PC-3 (cell line): ENCODE measurements around the gene COL2A1. TPM values are rescaled to one million over a fixed set of nuclear protein-coding genes. Genes with fewer than 3 reads are reported as not detected.

Experiments
- ATAC-seq: fragments of 200-7000 bp; cut with Tn5 transposase; 2 replicates; pipeline ENCODE4 v1.9.1; 2020; ENCODE audit warnings: mild to moderate bottlenecking, moderate library complexity
- BruUV-seq: library from RNA; stranded (reverse); fragments of 400-500 nt; replicated peaks from 2 replicates; lab custom pipeline; 2021; lab: Mats Ljungman, UMichigan
- CTCF ChIA-PET: fragments of 300-600 bp; sonication (Branson Sonifier 250); formaldehyde crosslinking; loops from one replicate; lab custom pipeline; 2022; ENCODE audit warnings: antibody characterized with exemption; lab: Charles Lee
- POLR2A ChIA-PET: fragments of 300-600 bp; sonication (Branson Sonifier 250); formaldehyde crosslinking; loops from one replicate; lab custom pipeline; 2022; ENCODE audit warnings: antibody characterized with exemption; ENCODE audit not compliant: unreplicated experiment; lab: Charles Lee
- DNase-seq: peaks from one replicate; pipeline ENCODE4 v3.0.0-alpha.2; 2015
- H2AFZ ChIP-seq: fragments of 300-600 bp; sonication (generic); 2 replicates; pipeline ENCODE4 v1.6.0; 2016; ENCODE audit warnings: antibody characterized with exemption, low read length
- H3F3A ChIP-seq: fragments of 300-600 bp; sonication (generic); one replicate; pipeline ENCODE4 v1.6.0; 2017; ENCODE audit warnings: antibody characterized with exemption, low read length, control low read depth, mild to moderate bottlenecking; ENCODE audit not compliant: unreplicated experiment
- H3K27ac ChIP-seq: fragments of 300-600 bp; sonication (generic); 2 replicates; pipeline ENCODE4 v1.5.1; 2016; ENCODE audit warnings: mild to moderate bottlenecking, low read length
- H3K27me3 ChIP-seq: fragments of 300-600 bp; sonication (generic); 2 replicates; pipeline ENCODE4 v1.6.1; 2016; ENCODE audit warnings: low read length, mixed read lengths
- H3K36me3 ChIP-seq: fragments of 300-600 bp; sonication (generic); 2 replicates; pipeline ENCODE4 v1.6.1; 2016; ENCODE audit warnings: low read depth, mixed run types, low read length, mixed read lengths
- H3K4me1 ChIP-seq: fragments of 300-600 bp; sonication (generic); 2 replicates; pipeline ENCODE4 v1.5.1; 2016; ENCODE audit warnings: low read length; ENCODE audit not compliant: insufficient read depth
- H3K4me2 ChIP-seq: fragments of 300-600 bp; sonication (generic); 2 replicates; pipeline ENCODE4 v1.6.0; 2016; ENCODE audit warnings: low read length
- H3K4me3 ChIP-seq: fragments of 300-600 bp; sonication (generic); 2 replicates; pipeline ENCODE4 v1.5.1; 2016; ENCODE audit warnings: mild to moderate bottlenecking, low read length, mixed read lengths
- H3K79me2 ChIP-seq: fragments of 300-600 bp; sonication (generic); 2 replicates; pipeline ENCODE4 v1.6.1; 2017; ENCODE audit warnings: low read length, mixed read lengths
- H3K9ac ChIP-seq: fragments of 300-600 bp; sonication (generic); 2 replicates; pipeline ENCODE4 v1.6.0; 2016; ENCODE audit warnings: mild to moderate bottlenecking, low read length
- H3K9me2 ChIP-seq: fragments of 300-600 bp; sonication (generic); replicated peaks from 2 replicates; pipeline ENCODE4 v1.6.1; 2016; ENCODE audit warnings: mixed run types, low read length, mixed read lengths
- H3K9me3 ChIP-seq: fragments of 300-600 bp; sonication (generic); 2 replicates; pipeline ENCODE4 v1.6.1; 2016; ENCODE audit warnings: low read length, mixed read lengths
- H4K20me1 ChIP-seq: fragments of 300-600 bp; sonication (generic); 2 replicates; pipeline ENCODE4 v1.6.1; 2016; ENCODE audit warnings: low read length, mixed read lengths
- CTCF ChIP-seq: fragments of 300-600 bp; sonication (generic); conservative IDR thresholded peaks from 2 replicates; pipeline ENCODE4 v1.5.1; 2017; ENCODE audit warnings: antibody characterized with exemption, low read depth, mild to moderate bottlenecking, low read length
- EZH2 ChIP-seq: fragments of 300-600 bp; sonication (generic); IDR thresholded peaks from one replicate; pipeline ENCODE4 v1.6.1; 2017; ENCODE audit warnings: antibody characterized with exemption, mild to moderate bottlenecking, low read length; ENCODE audit not compliant: unreplicated experiment
- EZH2phosphoT487 ChIP-seq: fragments of 300-600 bp; sonication (generic); IDR thresholded peaks from 2 replicates; pipeline ENCODE4 v1.6.1; 2018; ENCODE audit warnings: mild to moderate bottlenecking, antibody characterized with exemption, low read length, borderline replicate concordance
- intact Hi-C: fragments of 100-400 bp; cut with micrococcal nuclease; formaldehyde crosslinking; loops from 2 replicates; pipeline ENCODE4 v1.9.0; 2023
- total RNA-seq: library from RNA; depleted of rRNA; stranded (reverse); fragments of >200 nt; gene quantifications from 2 replicates; pipeline ENCODE4 v1.2.3, GENCODE V29; 2014

Gene COL2A1
- total RNA-seq, 1 experiment from 2014 or later = 6.7 TPM

GRCh38 chr12:48019639-48020265 lies 15.5 kb upstream of the COL2A1 start:
- no peak overlapping the region for H3K4me3 ChIP-seq
- ChIA-PET POLR2A (no interaction called here), CTCF (no interaction called here)
- no peak overlapping the region for H3K27ac ChIP-seq
- no peaks in the 10 kb centered on the region for H3K27me3 ChIP-seq
- H2AFZ ChIP-seq = no peak overlapping the region
- TF ChIP-seq EZH2 (no peak), CTCF (no peak), EZH2phosphoT487 (no peak)
- no peaks in the 10 kb centered on the region for H3K9me2 ChIP-seq
- ATAC-seq = no peak
- no peaks in the 10 kb centered on the region for H3K9me3 ChIP-seq
- H3F3A ChIP-seq = peaks cover 5% of the 10 kb centered on the region
- H3K36me3 ChIP-seq = no peaks in the 10 kb centered on the region
- intact Hi-C loops = loop anchor here (2.0 to 10.0 kb wide), 3 partner anchors 19 to 115 kb away; partner anchors contain the start of genes TMEM106C and VDR
- H3K9ac ChIP-seq = no peak overlapping the region
- no peaks in the 10 kb centered on the region for H3K79me2 ChIP-seq
- H4K20me1 ChIP-seq = no peaks in the 10 kb centered on the region
- DNase-seq = no peak
- peaks cover 33% of the 10 kb centered on the region for H3K4me1 ChIP-seq
- no TSS peak for BruUV-seq
- no peak overlapping the region for H3K4me2 ChIP-seq

GRCh38 chr12:48018618-48018995 lies 14.3 kb upstream of the COL2A1 start:
- ATAC-seq (no peak), DNase-seq (no peak)
- peaks cover 5% of the 10 kb centered on the region for H3F3A ChIP-seq
- peaks cover 26% of the 10 kb centered on the region for H3K4me1 ChIP-seq
- H3K4me3 ChIP-seq = no peak overlapping the region
- no peak overlapping the region for H3K4me2 ChIP-seq
- H3K79me2 ChIP-seq = no peaks in the 10 kb centered on the region
- no peaks in the 10 kb centered on the region for H3K9me3 ChIP-seq
- CTCF ChIA-PET = no interaction called here
- H3K9ac ChIP-seq = no peak overlapping the region
- H3K9me2 ChIP-seq = no peaks in the 10 kb centered on the region
- TF ChIP-seq EZH2 (no peak), CTCF (no peak), EZH2phosphoT487 (no peak)
- POLR2A ChIA-PET = no interaction called here
- H2AFZ ChIP-seq = no peak overlapping the region
- no TSS peak for BruUV-seq
- no peaks in the 10 kb centered on the region for H3K27me3 ChIP-seq
- intact Hi-C loops = no loop called here
- no peak overlapping the region for H3K27ac ChIP-seq
- H3K36me3 ChIP-seq = no peaks in the 10 kb centered on the region
- no peaks in the 10 kb centered on the region for H4K20me1 ChIP-seq

- no peaks in the 10 kb centered on the region for H3K9me2 ChIP-seq
- no peaks in the 10 kb centered on the region for H3K79me2 ChIP-seq
- intact Hi-C loops = no loop called here
- H3K4me3 ChIP-seq = no peak overlapping the region
- no peak overlapping the region for H3K4me2 ChIP-seq
- H3K27ac ChIP-seq = no peak overlapping the region
- ChIA-PET CTCF (no interaction called here), POLR2A (no interaction called here)
- peaks cover 3% of the 10 kb centered on the region for H3F3A ChIP-seq
- BruUV-seq = no TSS peak
- no peaks in the 10 kb centered on the region for H3K36me3 ChIP-seq
- H3K4me1 ChIP-seq = peaks cover 20% of the 10 kb centered on the region
- no peaks in the 10 kb centered on the region for H3K9me3 ChIP-seq
- no peak overlapping the region for H2AFZ ChIP-seq
- H3K27me3 ChIP-seq = no peaks in the 10 kb centered on the region
- H3K9ac ChIP-seq = no peak overlapping the region
- no peaks in the 10 kb centered on the region for H4K20me1 ChIP-seq
- DNase-seq = no peak
- no peak for ATAC-seq
- TF ChIP-seq EZH2phosphoT487 (no peak), EZH2 (no peak), CTCF (no peak)
These were observed 13.8 kb upstream of the COL2A1 start for GRCh38 chr12:48017921-48018617.
